Adrenal gland (tissue), 5 donors: ENCODE results near the gene MSANTD2.

Experiments used
- CTCF ChIP-seq, 6 experiments: fragments of 450-650 bp in 4 of 6; fragments of 200-600 bp in 2 of 6; sonication (generic) in 1 of 6; IDR thresholded peaks; 1 replicate in 5 of 6; 2 replicates in 1 of 6; pipeline versions ENCODE4 v1.5.1 to v1.8.0; 2016 to 2021; ENCODE audit warnings: antibody characterized with exemption in 6 of 6, mild to moderate bottlenecking in 2 of 6, moderate library complexity in 1 of 6
- POLR2A ChIP-seq, 2 donors: fragments of 450-650 bp; IDR thresholded peaks; one replicate each; pipeline ENCODE4 v1.6.1; 2017; ENCODE audit warnings: antibody characterized with exemption in 2 of 2, mild to moderate bottlenecking in 2 of 2, moderate library complexity in 1 of 2
- donor health status: DM: no; HTN: no; CAD: no.

DNA sequence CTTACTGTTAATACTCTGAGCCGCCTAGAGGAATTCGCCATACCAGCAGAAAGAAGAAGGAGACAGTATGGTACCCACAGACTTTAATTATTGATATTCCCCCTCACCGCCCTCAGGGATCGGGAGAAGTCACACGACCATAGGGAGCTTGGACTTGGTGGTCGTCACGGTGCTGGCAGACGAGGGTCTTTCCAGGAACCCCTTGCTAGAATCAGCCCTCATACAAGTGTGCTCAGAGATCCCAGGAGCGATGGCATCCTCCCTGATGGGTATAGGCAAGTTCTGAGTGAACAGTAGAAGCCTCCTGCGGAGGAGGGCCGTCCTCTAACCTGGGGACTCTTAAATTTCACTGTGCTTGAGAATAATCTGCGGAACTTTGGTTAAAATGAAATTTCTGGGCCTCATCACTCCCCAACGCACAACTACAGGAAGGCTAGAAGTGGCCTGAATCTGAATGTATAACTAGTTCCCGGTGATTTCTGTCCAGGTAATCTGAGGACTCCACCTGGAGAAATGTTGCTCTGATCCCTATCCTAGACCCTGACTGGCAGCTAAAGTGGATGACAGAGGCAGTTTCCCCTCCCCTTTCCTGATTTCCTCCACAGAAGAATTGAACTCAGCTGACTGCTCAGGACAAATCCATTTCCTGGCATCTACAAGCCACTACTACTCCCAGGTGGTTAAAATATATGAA lies 52.7 kb downstream of the MSANTD2 start:
- TF ChIP-seq CTCF (IDR thresholded peaks at IDR 0.05) (no peak), POLR2A (IDR thresholded peaks at IDR 0.05) (no peak)
